HCT116 (cell line): ENCODE data around the gene KCNJ8. TPM values are rescaled to one million over a fixed set of nuclear protein-coding genes. Genes with fewer than 3 reads are reported as not detected.

Source experiments
- ATAC-seq: fragments of 200-7000 bp; cut with Tn5 transposase; 2 replicates; pipeline ENCODE4 v1.9.1; 2020; ENCODE audit warnings: mild to moderate bottlenecking, moderate library complexity
- BruUV-seq: library from RNA; stranded (reverse); fragments of 400-500 nt; replicated peaks from 2 replicates; lab custom pipeline; 2021; lab: Mats Ljungman, UMichigan
- CTCF ChIA-PET: fragments of 300-600 bp; sonication (Branson Sonifier 250); formaldehyde crosslinking; loops from one replicate; lab custom pipeline; 2021; ENCODE audit warnings: antibody characterized with exemption; lab: Charles Lee
- POLR2A ChIA-PET: fragments of 300-600, 350-600 bp; sonication (Branson Sonifier 250); formaldehyde crosslinking; loops from one replicate; lab custom pipeline; 2021; ENCODE audit warnings: antibody characterized with exemption; lab: Charles Lee
- RAD21 ChIA-PET, 2 experiments: fragments of 300-600 bp; sonication (Branson Sonifier 250); formaldehyde crosslinking; loops; one replicate each; lab custom pipeline; 2023; ENCODE audit warnings: low total read pairs in 2 of 2; ENCODE audit not compliant: uncharacterized antibody in 2 of 2, unreplicated experiment in 2 of 2, low non-redundant PET in 1 of 2; lab: Charles Lee
- DNase-seq: peaks from one replicate; pipeline ENCODE4 v3.0.0-alpha.2; 2010; ENCODE audit warnings: low read depth, low spot score
- H2AFZ ChIP-seq: fragments of 200-600 bp; shearing (Covaris generic), sonication (generic); 2 replicates; pipeline ENCODE4 v1.6.1; 2017; ENCODE audit warnings: low read depth, mixed run types, mixed read lengths, antibody characterized with exemption, low read length; ENCODE audit not compliant: poor library complexity, severe bottlenecking
- H3K27ac ChIP-seq: 2 replicates; pipeline ENCODE4 v1.5.1; 2012; ENCODE audit warnings: low read depth, low read length
- H3K27me3 ChIP-seq: fragments of 200-600 bp; sonication (generic); 2 replicates; pipeline ENCODE4 v1.6.1; 2016; ENCODE audit warnings: mixed run types, low read length, mixed read lengths; ENCODE audit not compliant: insufficient read depth
- H3K36me3 ChIP-seq, 2 experiments: fragments of 200-500 bp in 1 of 2; fragments of 200-600 bp in 1 of 2; sonication (Bioruptor generic) in 1 of 2; sonication (generic) in 1 of 2; 2 replicates each; pipeline versions ENCODE4 v1.5.1 to v1.6.1; 2014 to 2016; ENCODE audit warnings: low read length in 2 of 2, inconsistent platforms in 1 of 2, mixed read lengths in 1 of 2, mixed run types in 1 of 2; ENCODE audit not compliant: insufficient read depth in 2 of 2, control insufficient read depth in 1 of 2
- H3K4me1 ChIP-seq, 2 experiments: fragments of 200-600 bp in 1 of 2; sonication (generic) in 1 of 2; 2 replicates each; pipeline versions ENCODE4 v1.5.1 to v1.6.1; 2012 to 2017; ENCODE audit warnings: low read length in 2 of 2, inconsistent platforms in 1 of 2, mild to moderate bottlenecking in 1 of 2, mixed read lengths in 1 of 2, mixed run types in 1 of 2, moderate library complexity in 1 of 2; ENCODE audit not compliant: insufficient read depth in 2 of 2, control insufficient read depth in 1 of 2
- H3K4me2 ChIP-seq: fragments of 200-600 bp; sonication (generic); 2 replicates; pipeline ENCODE4 v1.6.1; 2017; ENCODE audit warnings: mixed run types, low read length, mixed read lengths
- H3K4me3 ChIP-seq, 2 experiments: fragments of 200-600 bp in 1 of 2; sonication (generic) in 1 of 2; replicated peaks in 1 of 2; 2 replicates each; pipeline ENCODE4 v1.5.1; 2011 to 2016; ENCODE audit warnings: low read length in 2 of 2, control low read depth in 1 of 2, low read depth in 1 of 2, mild to moderate bottlenecking in 1 of 2, mixed read lengths in 1 of 2, mixed run types in 1 of 2
- H3K79me2 ChIP-seq: fragments of 200-600 bp; sonication (generic); 2 replicates; pipeline ENCODE4 v1.6.1; 2017; ENCODE audit warnings: mild to moderate bottlenecking, mixed run types, low read length, moderate library complexity, mixed read lengths; ENCODE audit not compliant: insufficient read depth
- H3K9ac ChIP-seq: fragments of 200-600 bp; sonication (generic); 2 replicates; pipeline ENCODE4 v1.6.1; 2016; ENCODE audit warnings: low read length, mixed read lengths
- H3K9me2 ChIP-seq: fragments of 200-600 bp; sonication (generic), shearing (Covaris generic); 2 replicates; pipeline ENCODE4 v1.6.1; 2017; ENCODE audit warnings: mixed run types, mild to moderate bottlenecking, moderate library complexity; ENCODE audit not compliant: insufficient read depth
- H3K9me3 ChIP-seq, 2 experiments: fragments of 200-500 bp in 1 of 2; fragments of 200-600 bp in 1 of 2; sonication (Bioruptor generic) in 1 of 2; sonication (generic) in 1 of 2; 2 replicates each; pipeline ENCODE4 v1.6.1; 2014 to 2017; ENCODE audit warnings: low read length in 2 of 2, mixed read lengths in 2 of 2, inconsistent platforms in 1 of 2, low read depth in 1 of 2, mild to moderate bottlenecking in 1 of 2, mixed run types in 1 of 2, moderate library complexity in 1 of 2; ENCODE audit not compliant: control insufficient read depth in 1 of 2, insufficient read depth in 1 of 2
- H4K20me1 ChIP-seq: fragments of 200-600 bp; sonication (generic), shearing (Covaris generic); 2 replicates; pipeline ENCODE4 v1.6.1; 2017; ENCODE audit warnings: mixed run types, mild to moderate bottlenecking, moderate library complexity; ENCODE audit not compliant: insufficient read depth
- CBX3 ChIP-seq: IDR thresholded peaks from 2 replicates; pipeline ENCODE4 v1.6.1; 2012; ENCODE audit warnings: low read depth
- EGR1 ChIP-seq: IDR thresholded peaks from 2 replicates; pipeline ENCODE4 v1.6.1; 2012; ENCODE audit warnings: low read depth
- EZH2 ChIP-seq: fragments of 200-600 bp; sonication (generic); IDR thresholded peaks from 2 replicates; pipeline ENCODE4 v1.6.1; 2017; ENCODE audit warnings: antibody characterized with exemption, mixed run types
- EZH2phosphoT487 ChIP-seq: fragments of 200-600 bp; IDR thresholded peaks from 2 replicates; pipeline ENCODE4 v1.6.1; 2018; ENCODE audit warnings: antibody characterized with exemption, borderline replicate concordance
- JUND ChIP-seq: IDR thresholded peaks from 2 replicates; pipeline ENCODE4 v1.6.1; 2012
- POLR2A ChIP-seq: IDR thresholded peaks from 2 replicates; pipeline ENCODE4 v1.7.0; 2011; ENCODE audit warnings: borderline replicate concordance; ENCODE audit not compliant: insufficient read depth, insufficient read length; ENCODE audit errors: extremely low read depth
- POLR2AphosphoS5 ChIP-seq: IDR thresholded peaks from 2 replicates; pipeline ENCODE4 v1.6.1; 2011; ENCODE audit warnings: mild to moderate bottlenecking, low read depth, low read length, moderate library complexity
- SIN3A ChIP-seq: IDR thresholded peaks from 2 replicates; pipeline ENCODE4 v1.6.1; 2012; ENCODE audit warnings: low read depth
- SP1 ChIP-seq: IDR thresholded peaks from 2 replicates; pipeline ENCODE4 v1.6.1; 2012; ENCODE audit warnings: low read depth
- SRF ChIP-seq: IDR thresholded peaks from 2 replicates; pipeline ENCODE4 v1.6.1; 2012; ENCODE audit warnings: low read depth
- ZFX ChIP-seq: fragments of 450-650 bp; IDR thresholded peaks from 2 replicates; pipeline ENCODE4 v1.6.1; 2017
- intact Hi-C: fragments of 100-400 bp; cut with micrococcal nuclease; formaldehyde crosslinking; loops from 2 replicates; pipeline ENCODE4 v1.10.0; 2022
- total RNA-seq: library from RNA; stranded (reverse); gene quantifications from one replicate; pipeline ENCODE4 v1.2.1, GENCODE V29; 2021; ENCODE audit not compliant: unreplicated experiment
- TF ChIP-seq, protein P1 (sequence below): IDR thresholded peaks from 2 replicates; pipeline ENCODE4 v1.6.1; 2012
- TF ChIP-seq, protein P2 (sequence below): IDR thresholded peaks from 2 replicates; pipeline ENCODE4 v1.6.1; 2012

Gene KCNJ8
- total RNA-seq, 1 experiment from 2014 or later: 0.17 TPM

DNA sequence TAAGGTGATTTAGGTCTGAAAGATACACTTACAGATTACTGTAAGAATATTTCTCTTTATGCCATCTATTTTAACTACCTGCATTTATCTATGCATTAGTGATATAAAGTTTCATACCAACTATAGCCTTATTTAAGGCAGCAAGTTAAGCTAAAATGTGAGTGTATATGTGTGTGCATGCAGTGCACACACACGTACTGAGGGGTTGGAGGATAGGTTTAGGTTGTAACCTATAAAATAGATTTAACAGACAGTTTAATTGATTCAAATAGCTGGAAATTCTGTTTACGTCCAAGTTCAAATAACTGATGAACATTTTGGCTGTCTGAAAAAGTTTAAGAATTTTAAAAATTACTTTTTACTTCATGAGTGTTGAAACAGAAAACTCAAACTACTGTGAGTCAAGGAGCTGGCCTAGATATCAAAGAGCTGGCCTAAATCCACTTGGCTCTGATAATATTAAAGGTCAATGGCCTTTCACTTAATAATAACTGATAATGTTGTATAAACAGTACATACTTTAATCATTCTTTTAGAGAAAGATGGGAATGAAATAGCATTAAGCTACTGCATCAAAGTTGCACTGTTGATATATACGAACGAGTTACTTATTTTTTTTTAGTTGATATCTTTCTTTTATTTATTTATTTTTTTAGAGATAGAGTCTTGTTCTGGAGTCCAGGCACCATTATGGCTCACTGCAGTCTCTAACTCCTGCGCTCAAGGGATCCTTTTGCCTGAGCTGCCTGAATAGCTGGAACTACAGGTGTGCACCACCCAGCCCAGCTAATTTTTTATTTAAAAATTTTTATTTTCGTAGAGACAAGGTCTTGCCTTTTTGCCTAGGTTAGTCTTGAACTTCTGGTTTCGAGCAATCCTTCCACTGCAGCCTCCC is 13.8 kb upstream of the KCNJ8 start:
- H3K4me3 ChIP-seq: no peak overlapping the region
- no peaks in the 10 kb centered on the region for H4K20me1 ChIP-seq
- no peak overlapping the region for H3K4me2 ChIP-seq
- H3K9me3 ChIP-seq: no peaks in the 10 kb centered on the region
- ATAC-seq (no peak), DNase-seq (no peak)
- ChIA-PET RAD21 (no interaction called here), CTCF (no interaction called here), POLR2A (no interaction called here)
- H2AFZ ChIP-seq: no peak overlapping the region
- no peaks in the 10 kb centered on the region for H3K79me2 ChIP-seq
- H3K9ac ChIP-seq: no peak overlapping the region
- BruUV-seq: no TSS peak
- intact Hi-C loops: no loop called here
- H3K27me3 ChIP-seq: no peaks in the 10 kb centered on the region
- H3K4me1 ChIP-seq: no peaks in the 10 kb centered on the region
- no peaks in the 10 kb centered on the region for H3K36me3 ChIP-seq
- TF ChIP-seq SIN3A: no peak
- no peak for TF ChIP-seq POLR2A
- no peak for TF ChIP-seq JUND
- TF ChIP-seq EZH2phosphoT487: no peak
- TF ChIP-seq, protein P1, sequence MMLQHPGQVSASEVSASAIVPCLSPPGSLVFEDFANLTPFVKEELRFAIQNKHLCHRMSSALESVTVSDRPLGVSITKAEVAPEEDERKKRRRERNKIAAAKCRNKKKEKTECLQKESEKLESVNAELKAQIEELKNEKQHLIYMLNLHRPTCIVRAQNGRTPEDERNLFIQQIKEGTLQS: no peak
- TF ChIP-seq EZH2: no peak
- TF ChIP-seq POLR2AphosphoS5: no peak
- TF ChIP-seq, protein P2, sequence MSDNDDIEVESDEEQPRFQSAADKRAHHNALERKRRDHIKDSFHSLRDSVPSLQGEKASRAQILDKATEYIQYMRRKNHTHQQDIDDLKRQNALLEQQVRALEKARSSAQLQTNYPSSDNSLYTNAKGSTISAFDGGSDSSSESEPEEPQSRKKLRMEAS: no peak
- TF ChIP-seq CBX3: no peak
- no peak for TF ChIP-seq SP1
- TF ChIP-seq ZFX: no peak
- no peak for TF ChIP-seq EGR1
- TF ChIP-seq SRF: no peak
- H3K27ac ChIP-seq: no peak overlapping the region
- H3K9me2 ChIP-seq: no peaks in the 10 kb centered on the region
